Esophagus (tissue), 2 donors: ENCODE data around the gene FBLN1. TPM values are rescaled to one million over a fixed set of nuclear protein-coding genes. Genes with fewer than 3 reads are reported as not detected.

Source experiments
- H3K27ac ChIP-seq, 2 donors: one replicate each; pipeline ENCODE4 v1.5.1; 2013; ENCODE audit warnings: low read depth in 2 of 2, mild to moderate bottlenecking in 2 of 2, inconsistent platforms in 1 of 2, low read length in 1 of 2, moderate library complexity in 1 of 2
- H3K27me3 ChIP-seq, 2 donors: one replicate each; pipeline ENCODE4 v1.6.1; 2013; ENCODE audit warnings: low read length in 2 of 2, control low read depth in 1 of 2, mild to moderate bottlenecking in 1 of 2; ENCODE audit not compliant: insufficient read depth in 2 of 2, control insufficient read depth in 1 of 2
- H3K36me3 ChIP-seq, 2 donors: one replicate each; pipeline ENCODE4 v1.6.1; 2013; ENCODE audit warnings: low read length in 1 of 2; ENCODE audit not compliant: control insufficient read depth in 2 of 2, insufficient read depth in 2 of 2
- H3K4me1 ChIP-seq, 2 donors: one replicate each; pipeline ENCODE4 v1.6.1; 2013; ENCODE audit warnings: low read length in 1 of 2; ENCODE audit not compliant: control insufficient read depth in 2 of 2, insufficient read depth in 2 of 2
- H3K4me3 ChIP-seq, 2 donors: one replicate each; pipeline ENCODE4 v1.5.1; 2013; ENCODE audit warnings: low read length in 2 of 2, mild to moderate bottlenecking in 2 of 2, low read depth in 1 of 2, moderate library complexity in 1 of 2
- H3K9me3 ChIP-seq, 2 donors: one replicate each; pipeline ENCODE4 v1.6.1; 2013; ENCODE audit warnings: mild to moderate bottlenecking in 2 of 2, low read depth in 1 of 2, low read length in 1 of 2, moderate library complexity in 1 of 2; ENCODE audit not compliant: control insufficient read depth in 2 of 2, insufficient read depth in 1 of 2
- WGBS, 2 donors: extraction: QIAGEN DNeasy Blood & Tissue Kit; methylation state at CpG; one replicate each; pipeline ENCODE4 v1.1.7; 2013; 5-methylcytosine and 5-hydroxymethylcytosine counted together
- polyA plus RNA-seq, 2 donors: library from polyadenylated mRNA; stranded (reverse); fragments of 200-250 nt; gene quantifications; one replicate each; pipeline ENCODE4 v1.2.3, GENCODE V29; 2013
- donor health status: healthy with polysubstance abuse.
- donor health status: Bipolar disorder and iron deficiency.

The FBLN1 gene
- polyA plus RNA-seq, 2 donors = 18.8 to 50.3 TPM

- no peak overlapping the region for H3K27ac ChIP-seq
- peaks cover 0 to 5% of the 10 kb centered on the region in 2 donors for H3K36me3 ChIP-seq
- no peaks in the 10 kb centered on the region for H3K9me3 ChIP-seq
- H3K4me1 ChIP-seq = peaks cover 0 to 6% of the 10 kb centered on the region in 2 donors
- H3K4me3 ChIP-seq = no peak overlapping the region
- WGBS, 2 donors = 80 to 86% methylated on average over 5 of the region's 5 CpGs
- no peaks in the 10 kb centered on the region for H3K27me3 ChIP-seq
These were observed 18.5 kb downstream of the FBLN1 start for GRCh38 chr22:45521178-45521577.

GRCh38 chr22:45522462-45522861 is 19.8 kb downstream of the FBLN1 start:
- 44 to 55% methylated on average over 5 of the region's 5 CpGs for WGBS, 2 donors
- no peaks in the 10 kb centered on the region for H3K27me3 ChIP-seq
- H3K9me3 ChIP-seq = no peaks in the 10 kb centered on the region
- no peak overlapping the region for H3K4me3 ChIP-seq
- peaks cover 0 to 5% of the 10 kb centered on the region in 2 donors for H3K36me3 ChIP-seq
- H3K4me1 ChIP-seq = peaks cover 0 to 2% of the 10 kb centered on the region in 2 donors
- H3K27ac ChIP-seq = peak overlapping the region in 1 of 2 donors; percentile 1

GRCh38 chr22:45524157-45524556 is 21.5 kb downstream of the FBLN1 start:
- Histone ChIP-seq H3K9me3 (no peaks in the 10 kb centered on the region), H3K27me3 (no peaks in the 10 kb centered on the region), H3K36me3 (peaks cover 0 to 5% of the 10 kb centered on the region in 2 donors), H3K4me3 (no peak overlapping the region), H3K27ac (no peak overlapping the region), H3K4me1 (peaks cover 0 to 2% of the 10 kb centered on the region in 2 donors)
- WGBS, 2 donors = 71 to 72% methylated on average over 6 of the region's 6 CpGs

- WGBS, 2 donors = 77 to 83% methylated on average over 5 of the region's 5 CpGs
- Histone ChIP-seq H3K27ac (no peak overlapping the region), H3K36me3 (peaks cover 0 to 5% of the 10 kb centered on the region in 2 donors)
These were observed 22.3 kb downstream of the FBLN1 start for GRCh38 chr22:45524966-45525365.

GRCh38 chr22:45525480-45525879 is 22.8 kb downstream of the FBLN1 start:
- peaks cover 0 to 2% of the 10 kb centered on the region in 2 donors for H3K4me1 ChIP-seq
- H3K27ac ChIP-seq = peak overlapping the region; percentile 49 to 62
- H3K9me3 ChIP-seq = no peaks in the 10 kb centered on the region
- H3K4me3 ChIP-seq = no peak overlapping the region
- H3K36me3 ChIP-seq = peaks cover 0 to 7% of the 10 kb centered on the region in 2 donors
- no peaks in the 10 kb centered on the region for H3K27me3 ChIP-seq
- WGBS, 2 donors = 60 to 63% methylated on average over 11 to 15 of the region's 15 CpGs

More at GRCh38 chr22:45524966-45525365, 22.3 kb downstream of the FBLN1 start:
- Histone ChIP-seq H3K4me1 (peaks cover 0 to 2% of the 10 kb centered on the region in 2 donors), H3K27me3 (no peaks in the 10 kb centered on the region), H3K4me3 (no peak overlapping the region), H3K9me3 (no peaks in the 10 kb centered on the region)

- Histone ChIP-seq H3K36me3 (peaks cover 0 to 4% of the 10 kb centered on the region in 2 donors), H3K27ac (peak overlapping the region; percentile 62 to 71), H3K9me3 (no peaks in the 10 kb centered on the region), H3K4me3 (no peak overlapping the region), H3K4me1 (peaks cover 2% of the 10 kb centered on the region in 2 donors), H3K27me3 (no peaks in the 10 kb centered on the region)
- WGBS, 2 donors = 44 to 63% methylated on average over 8 of the region's 8 CpGs
These were observed 23.6 kb downstream of the FBLN1 start for GRCh38 chr22:45526281-45526680.

- WGBS, 2 donors = 34 to 57% methylated on average over 10 of the region's 10 CpGs
- Histone ChIP-seq H3K4me1 (peaks cover 5 to 6% of the 10 kb centered on the region in 2 donors), H3K27me3 (no peaks in the 10 kb centered on the region), H3K4me3 (no peak overlapping the region), H3K36me3 (peaks cover 0 to 2% of the 10 kb centered on the region in 2 donors), H3K27ac (peak overlapping the region; percentile 36 to 71), H3K9me3 (no peaks in the 10 kb centered on the region)
These were observed 24.2 kb downstream of the FBLN1 start for GRCh38 chr22:45526768-45527360.

- Histone ChIP-seq H3K4me1 (peaks cover 9 to 10% of the 10 kb centered on the region in 2 donors), H3K36me3 (peaks cover 0 to 2% of the 10 kb centered on the region in 2 donors), H3K9me3 (no peaks in the 10 kb centered on the region), H3K4me3 (no peak overlapping the region), H3K27me3 (no peaks in the 10 kb centered on the region), H3K27ac (peak overlapping the region; percentile 62 to 63)
- WGBS, 2 donors = 77 to 81% methylated on average over 6 of the region's 6 CpGs
These were observed 24.8 kb downstream of the FBLN1 start for GRCh38 chr22:45527456-45527855.

GRCh38 chr22:45528046-45528445 is 25.4 kb downstream of the FBLN1 start:
- peaks cover 0 to 2% of the 10 kb centered on the region in 2 donors for H3K36me3 ChIP-seq
- no peaks in the 10 kb centered on the region for H3K27me3 ChIP-seq
- 70 to 81% methylated on average over 9 of the region's 9 CpGs for WGBS, 2 donors
- no peaks in the 10 kb centered on the region for H3K9me3 ChIP-seq
- no peak overlapping the region for H3K4me3 ChIP-seq
- H3K4me1 ChIP-seq = peaks cover 12 to 16% of the 10 kb centered on the region in 2 donors
- H3K27ac ChIP-seq = peak overlapping the region in 1 of 2 donors; percentile 63

GRCh38 chr22:45529105-45529504 is 26.4 kb downstream of the FBLN1 start:
- H3K27me3 ChIP-seq = no peaks in the 10 kb centered on the region
- H3K27ac ChIP-seq = peak overlapping the region in 1 of 2 donors; percentile 23
- H3K4me3 ChIP-seq = no peak overlapping the region
- H3K4me1 ChIP-seq = peaks cover 14 to 25% of the 10 kb centered on the region in 2 donors
- WGBS, 2 donors = 85 to 93% methylated on average over 11 of the region's 11 CpGs
- no peaks in the 10 kb centered on the region for H3K9me3 ChIP-seq
- H3K36me3 ChIP-seq = peaks cover 0 to 2% of the 10 kb centered on the region in 2 donors
